Pancreas (tissue), 10 donors: ENCODE data around the gene MUC2. TPM values are rescaled to one million over a fixed set of nuclear protein-coding genes. Genes with fewer than 3 reads are reported as not detected.

ENCODE experiments used
- ATAC-seq, 4 donors: fragments of 200-7000 bp; cut with Tn5 transposase; one replicate each; pipeline versions ENCODE4 v1.8.0 to v1.9.1; 2020; ENCODE audit warnings: mild to moderate bottlenecking in 4 of 4, moderate library complexity in 4 of 4
- DNase-seq, 6 donors: peaks; one replicate each; pipeline ENCODE4 v3.0.0-alpha.2; 2020
- FAIRE-seq: peaks from 2 replicates; lab custom pipeline; 2012; peaks lifted over from hg19 to GRCh38; lab: Jason Lieb, UNC
- H3K27ac ChIP-seq, 4 donors: fragments of 200-600 bp; sonication (generic); 1 replicate in 3 of 4; 2 replicates in 1 of 4; pipeline versions ENCODE4 v1.5.0 to v1.8.0; 2020
- H3K27me3 ChIP-seq, 4 donors: fragments of 200-600 bp; one replicate each; pipeline ENCODE4 v1.8.0; 2021
- H3K36me3 ChIP-seq, 3 donors: fragments of 200-600 bp; sonication (generic) in 1 of 3; one replicate each; pipeline versions ENCODE4 v1.5.0 to v1.8.0; 2020 to 2021
- H3K4me1 ChIP-seq, 3 donors: fragments of 200-600 bp; one replicate each; pipeline ENCODE4 v1.8.0; 2021
- H3K4me3 ChIP-seq, 4 donors: fragments of 200-600 bp; sonication (generic) in 2 of 4; one replicate each; pipeline versions ENCODE4 v1.5.0 to v1.8.0; 2020 to 2021
- H3K9me3 ChIP-seq, 4 donors: fragments of 200-600 bp; one replicate each; pipeline ENCODE4 v1.8.0; 2021
- CTCF ChIP-seq, 4 donors: fragments of 200-600 bp; sonication (generic) in 3 of 4; IDR thresholded peaks; one replicate each; pipeline versions ENCODE4 v1.5.0 to v1.8.0; 2021; ENCODE audit warnings: antibody characterized with exemption in 4 of 4
- WGBS, 2 donors: extraction: QIAGEN DNeasy Blood & Tissue Kit; methylation state at CpG; one replicate each; pipeline ENCODE4 v1.1.7; 2013; 5-methylcytosine and 5-hydroxymethylcytosine counted together
- intact Hi-C, 3 donors: fragments of 100-400 bp; cut with DNase I; formaldehyde crosslinking; loops; one replicate each; pipeline versions ENCODE4 v1.11.1 to v1.14.2; 2022
- polyA plus RNA-seq, 2 donors: library from polyadenylated mRNA; stranded (reverse); fragments of 200-250 nt; gene quantifications; one replicate each; pipeline ENCODE4 v1.2.3, GENCODE V29; 2013
- total RNA-seq, 6 donors: library from RNA; stranded (reverse); fragmentation: NEBNext Ultra II Directional in 4 of 6; extraction: Animal tissue kit (Norgen Biotek cat#: 25700) in 4 of 6; gene quantifications; one replicate each; pipeline versions ENCODE4 v1.2.1 to v1.2.4, GENCODE V29; 2021 to 2023
- donor health status: healthy with polysubstance abuse.
- donor health status: DM: no; HTN: no; CAD: no; lungs with moderate emphysema.
- donor health status: DM: no; HTN: no; CAD: no.
- donor health status: control.
- donor health status: control.
- donor health status: Bipolar disorder and iron deficiency.
- donor health status: DM: yes; HTN: yes; CAD: no.
- donor health status: DM: no; HTN: no; CAD: no.
- donor health status: DM: no; HTN: no; CAD: no.
- donor health status: DM: yes; HTN: yes; CAD: no.

The MUC2 gene
- total and polyA plus RNA-seq, 8 donors, result 0.03 to 0.57 (median 0.04) TPM; not detected in 4

GRCh38 chr11:1051356-1052132 is 23.1 kb upstream of the MUC2 start:
- Histone ChIP-seq H3K27me3 (no peaks in the 10 kb centered on the region), H3K27ac (no peak overlapping the region), H3K9me3 (no peaks in the 10 kb centered on the region), H3K4me3 (no peak overlapping the region), H3K36me3 (no peaks in the 10 kb centered on the region), H3K4me1 (peaks cover 0 to 12% (median 5%) of the 10 kb centered on the region in 3 donors)
- no peak for FAIRE-seq
- peak in 4 of 6 donors; percentile 29 to 68 (median 44) for DNase-seq
- no peak for ATAC-seq
- 52 to 59% methylated on average over 15 of the region's 15 CpGs for WGBS, 2 donors
- no peak for TF ChIP-seq CTCF (IDR thresholded peaks at IDR 0.05)
- intact Hi-C loops, result loop anchor here in 2 of 3 donors (2.0 to 10.0 kb wide), 3 partner anchors 127 to 205 kb away; partner anchors contain the start of gene AP2A2 (in 1 of the 2)

- Histone ChIP-seq H3K9me3 (no peaks in the 10 kb centered on the region), H3K4me1 (peaks cover 0 to 12% (median 5%) of the 10 kb centered on the region in 3 donors), H3K27ac (no peak overlapping the region), H3K27me3 (no peaks in the 10 kb centered on the region), H3K36me3 (no peaks in the 10 kb centered on the region), H3K4me3 (no peak overlapping the region)
- intact Hi-C loops, result loop anchor here in 1 of 3 donors (5.0 to 10.0 kb wide), 2 partner anchors 128 to 205 kb away; partner anchors contain the start of gene AP2A2
- WGBS, 2 donors, result 78 to 92% methylated on average over 20 to 25 of the region's 25 CpGs
- DNase-seq, result peak; percentile 4 to 79 (median 30)
- FAIRE-seq, result no peak
- no peak for TF ChIP-seq CTCF (IDR thresholded peaks at IDR 0.05)
- no peak for ATAC-seq
These were observed 22.3 kb upstream of the MUC2 start for GRCh38 chr11:1052133-1053011.

GRCh38 chr11:1053121-1053901 is 21.4 kb upstream of the MUC2 start:
- no peaks in the 10 kb centered on the region for H3K27me3 ChIP-seq
- ATAC-seq (no peak), DNase-seq (peak in 5 of 6 donors; percentile 1 to 70 (median 35)), FAIRE-seq (no peak)
- intact Hi-C loops, result loop anchor here in 1 of 3 donors (5.0 to 10.0 kb wide), 2 partner anchors 129 to 206 kb away; partner anchors contain the start of gene AP2A2
- H3K36me3 ChIP-seq, result no peaks in the 10 kb centered on the region
- no peak overlapping the region for H3K27ac ChIP-seq
- no peaks in the 10 kb centered on the region for H3K9me3 ChIP-seq
- H3K4me3 ChIP-seq, result no peak overlapping the region
- 72 to 79% methylated on average over 24 to 25 of the region's 25 CpGs for WGBS, 2 donors
- peaks cover 0 to 12% (median 5%) of the 10 kb centered on the region in 3 donors for H3K4me1 ChIP-seq
- TF ChIP-seq CTCF (IDR thresholded peaks at IDR 0.05), result no peak
